ENCODE data around the gene MAP4K4. TPM values are rescaled to one million over a fixed set of nuclear protein-coding genes. Genes with fewer than 3 reads are reported as not detected.

The MAP4K4 gene
- total RNA-seq, 1 experiment from 2014 or later: 132 TPM

DNA sequence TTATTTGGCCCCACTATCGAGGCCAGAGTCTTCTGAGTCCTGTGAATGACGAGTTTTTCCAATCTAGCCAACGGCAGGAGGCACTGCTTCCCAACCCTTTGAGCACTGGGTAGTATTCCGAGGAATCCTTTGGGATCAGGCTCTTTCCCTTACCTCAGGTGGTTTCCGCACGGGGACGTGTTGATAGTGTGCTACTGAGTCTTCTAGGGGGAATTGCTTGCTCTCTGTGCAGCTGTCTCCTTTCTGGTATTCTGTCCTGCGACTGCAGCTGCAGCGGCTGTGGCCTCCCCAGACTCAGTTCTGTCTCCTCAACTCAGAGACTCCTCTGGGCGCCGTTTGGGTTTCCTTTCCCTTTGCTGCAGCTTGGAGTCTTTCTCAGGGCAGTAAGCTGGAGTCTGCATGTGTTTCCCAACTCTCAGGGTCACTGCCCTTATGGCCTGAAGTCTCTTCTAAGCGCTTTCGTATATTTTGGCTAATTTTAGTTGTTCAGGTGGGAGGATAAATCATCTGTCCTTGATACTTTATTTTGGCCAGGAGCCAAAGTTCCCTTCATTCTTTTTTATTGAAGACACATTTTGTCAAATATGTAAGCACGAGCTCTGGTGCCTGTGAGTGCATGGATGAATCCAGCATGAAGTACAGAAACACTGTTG, 118.4 kb downstream of the MAP4K4 start:
- no peak overlapping the region for H3K18ac ChIP-seq (ENCODE audit: insufficient read length, low read depth, low read length)
- no peak overlapping the region for H4K91ac ChIP-seq (ENCODE audit: insufficient read length, low read depth, low read length)
- no peak overlapping the region for H4K8ac ChIP-seq (replicated peaks; ENCODE audit: insufficient read length, low read depth, low read length)
- H3K4me2 ChIP-seq (ENCODE audit: insufficient read depth, insufficient read length, low read length): no peak overlapping the region
- H2BK15ac ChIP-seq (ENCODE audit: low read depth, low read length): no peak overlapping the region
- H3K79me2 ChIP-seq (ENCODE audit: insufficient read depth, low read length): peaks cover 26% of the 10 kb centered on the region; the same call in 1 of the 2 replicates
- peaks cover 0 to 7% (median 2%) of the 10 kb centered on the region in 3 experiments; a peak in 3 of 7 replicates for H3K36me3 Mint-ChIP-seq (ENCODE audit: insufficient read depth in 1 of 3, low read depth in 3 of 3)
- DNase-seq: no peak
- H3K56ac ChIP-seq (ENCODE audit: insufficient read length, low read depth, low read length): no peak overlapping the region
- no peak overlapping the region for H3T11ph ChIP-seq (ENCODE audit: low read length)
- no peaks in the 10 kb centered on the region for H3K27me3 ChIP-seq (ENCODE audit: insufficient read depth, low read length)
- no CpG with 5 or more reads among the region's 14 CpGs for WGBS (ENCODE audit: extremely low coverage, insufficient read length, low lambda C conversion rate)
- H3K14ac ChIP-seq (ENCODE audit: insufficient read depth, low read length): no peak overlapping the region
- H3K4me1 ChIP-seq (ENCODE audit: insufficient read depth, low read length): peaks cover 11% of the 10 kb centered on the region
- no peak overlapping the region for H2BK120ac ChIP-seq (ENCODE audit: low read depth, low read length, poor library complexity, severe bottlenecking)
- H2BK20ac ChIP-seq (ENCODE audit: low read depth, low read length, poor library complexity, severe bottlenecking): no peak overlapping the region
- H3K27me3 Mint-ChIP-seq (ENCODE audit: low read depth): no peaks in the 10 kb centered on the region; the same call in 1 of the 2 replicates
- peaks cover 62 to 67% of the 10 kb centered on the region in 2 experiments for H3K4me1 Mint-ChIP-seq
- no peak overlapping the region for H3K23ac ChIP-seq (ENCODE audit: insufficient read length, low read depth, low read length)
- no peaks in the 10 kb centered on the region for H3K23me2 ChIP-seq (ENCODE audit: insufficient read length, low read depth, low read length, poor library complexity, severe bottlenecking)
- peaks cover 3% of the 10 kb centered on the region for H3K79me1 ChIP-seq (ENCODE audit: insufficient read depth, low read depth, low read length, poor library complexity, severe bottlenecking)
- no peak overlapping the region for H3K27ac ChIP-seq (ENCODE audit: insufficient read length, low read depth, low read length)
- H4K20me1 ChIP-seq (ENCODE audit: control insufficient read depth, insufficient read depth, insufficient read length): no peaks in the 10 kb centered on the region
- H3K4me3 Mint-ChIP-seq: no peak overlapping the region
- no peak overlapping the region for H3K9ac ChIP-seq (ENCODE audit: extremely low read depth, insufficient read length, low read length)
- H2AFZ ChIP-seq (ENCODE audit: low read length): no peak overlapping the region
- H3K27ac Mint-ChIP-seq: peak overlapping the region in 2 of 3 experiments; percentile 50 to 65; a peak in 4 of 7 replicates
- no peak overlapping the region for H3K4ac ChIP-seq (ENCODE audit: low read depth, low read length)
- H2BK12ac ChIP-seq (ENCODE audit: insufficient read length, low read depth, low read length): no peak overlapping the region
- TF ChIP-seq, protein P1, sequence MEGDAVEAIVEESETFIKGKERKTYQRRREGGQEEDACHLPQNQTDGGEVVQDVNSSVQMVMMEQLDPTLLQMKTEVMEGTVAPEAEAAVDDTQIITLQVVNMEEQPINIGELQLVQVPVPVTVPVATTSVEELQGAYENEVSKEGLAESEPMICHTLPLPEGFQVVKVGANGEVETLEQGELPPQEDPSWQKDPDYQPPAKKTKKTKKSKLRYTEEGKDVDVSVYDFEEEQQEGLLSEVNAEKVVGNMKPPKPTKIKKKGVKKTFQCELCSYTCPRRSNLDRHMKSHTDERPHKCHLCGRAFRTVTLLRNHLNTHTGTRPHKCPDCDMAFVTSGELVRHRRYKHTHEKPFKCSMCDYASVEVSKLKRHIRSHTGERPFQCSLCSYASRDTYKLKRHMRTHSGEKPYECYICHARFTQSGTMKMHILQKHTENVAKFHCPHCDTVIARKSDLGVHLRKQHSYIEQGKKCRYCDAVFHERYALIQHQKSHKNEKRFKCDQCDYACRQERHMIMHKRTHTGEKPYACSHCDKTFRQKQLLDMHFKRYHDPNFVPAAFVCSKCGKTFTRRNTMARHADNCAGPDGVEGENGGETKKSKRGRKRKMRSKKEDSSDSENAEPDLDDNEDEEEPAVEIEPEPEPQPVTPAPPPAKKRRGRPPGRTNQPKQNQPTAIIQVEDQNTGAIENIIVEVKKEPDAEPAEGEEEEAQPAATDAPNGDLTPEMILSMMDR (conservative IDR thresholded peaks at IDR 0.05): no peak
- H2BK5ac ChIP-seq (ENCODE audit: insufficient read length, low read length): no peak overlapping the region
- H3K9me3 ChIP-seq (ENCODE audit: control insufficient read depth, low read depth, low read length): no peaks in the 10 kb centered on the region
- H4K5ac ChIP-seq (ENCODE audit: insufficient read length, low read depth, low read length): no peak overlapping the region
- no peaks in the 10 kb centered on the region; a peak in 1 of 5 replicates for H3K9me3 Mint-ChIP-seq
- no peak overlapping the region for H2AK5ac ChIP-seq (ENCODE audit: insufficient read length, low read length)

Data from H9 (cell line).